HG03097 (cell line): Measurements from ENCODE around the gene OMA1.

Experiments
- ATAC-seq: cut with Tn5 transposase; IDR thresholded peaks from one replicate; pipeline ENCODE4 v1.9.1; 2021; ENCODE audit not compliant: unreplicated experiment, low FRiP score

Gene OMA1

GRCh38 chr1:58434607-58435006 is 111.9 kb downstream of the OMA1 start:
- ATAC-seq, result no peak

GRCh38 chr1:58434181-58434580 is 112.3 kb downstream of the OMA1 start:
- ATAC-seq, result no peak

GRCh38 chr1:58432851-58433668 is 113.5 kb downstream of the OMA1 start:
- ATAC-seq, result no peak

GRCh38 chr1:58431901-58432620 is 114.5 kb downstream of the OMA1 start:
- no peak for ATAC-seq
